IgD-negative memory B cell (primary cell): ENCODE results near the gene IGF2BP1. TPM values are rescaled to one million over a fixed set of nuclear protein-coding genes. Genes with fewer than 3 reads are reported as not detected.

Experiments used
- H3K27ac Mint-ChIP-seq, 3 donors: one replicate each; pipeline ENCODE4 v1.8.0; 2020 to 2022; ENCODE audit warnings: mild to moderate bottlenecking in 3 of 3, mixed read lengths in 3 of 3, moderate library complexity in 1 of 3
- H3K27me3 Mint-ChIP-seq: one replicate; pipeline ENCODE4 v1.8.0; 2021; ENCODE audit warnings: mixed read lengths
- H3K36me3 Mint-ChIP-seq: one replicate; pipeline ENCODE4 v1.8.0; 2020; ENCODE audit warnings: mild to moderate bottlenecking, mixed read lengths
- H3K4me1 Mint-ChIP-seq, 3 donors: one replicate each; pipeline ENCODE4 v1.8.0; 2020 to 2022; ENCODE audit warnings: mixed read lengths in 3 of 3, mild to moderate bottlenecking in 1 of 3
- H3K4me3 Mint-ChIP-seq, 4 donors: one replicate each; pipeline ENCODE4 v1.8.0; 2020 to 2022; ENCODE audit warnings: mild to moderate bottlenecking in 4 of 4, mixed read lengths in 4 of 4, moderate library complexity in 3 of 4
- H3K9me3 Mint-ChIP-seq, 3 donors: one replicate each; pipeline ENCODE4 v1.8.0; 2020 to 2021; ENCODE audit warnings: mixed read lengths in 3 of 3, mild to moderate bottlenecking in 1 of 3
- polyA plus RNA-seq: library from polyadenylated mRNA; unstranded; fragments of 300-500 nt; fragmentation: Illumina TruSeq; gene quantifications from one replicate; pipeline ENCODE4 v1.2.3, GENCODE V29; 2021

IGF2BP1 gene
- not detected for polyA plus RNA-seq

DNA sequence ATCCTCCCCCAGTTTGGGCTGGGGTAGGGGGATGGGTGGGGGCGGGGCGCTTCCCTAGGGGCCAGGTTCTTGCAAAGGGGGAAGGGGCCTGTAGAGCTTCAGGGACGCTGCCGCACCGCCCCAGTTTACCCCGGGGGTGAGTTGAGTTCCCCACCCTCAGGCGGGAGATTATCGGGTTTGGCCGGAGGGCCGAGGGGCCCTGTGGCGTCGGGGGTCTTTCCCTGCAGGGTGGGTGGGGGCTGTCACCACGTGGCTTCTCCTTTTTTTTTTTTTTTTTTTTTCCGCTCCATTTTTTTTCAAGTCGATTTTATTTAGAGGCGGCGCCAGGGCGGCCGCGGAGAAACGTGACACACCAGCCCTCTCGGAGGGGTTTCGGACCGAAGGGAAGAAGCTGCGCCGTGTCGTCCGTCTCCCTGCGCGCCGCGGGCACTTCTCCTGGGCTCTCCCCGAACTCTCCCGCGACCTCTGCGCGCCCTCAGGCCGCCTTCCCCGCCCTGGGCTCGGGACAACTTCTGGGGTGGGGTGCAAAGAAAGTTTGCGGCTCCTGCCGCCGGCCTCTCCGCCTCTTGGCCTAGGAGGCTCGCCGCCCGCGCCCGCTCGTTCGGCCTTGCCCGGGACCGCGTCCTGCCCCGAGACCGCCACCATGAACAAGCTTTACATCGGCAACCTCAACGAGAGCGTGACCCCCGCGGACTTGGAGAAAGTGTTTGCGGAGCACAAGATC, at the start of gene IGF2BP1:
IGF2BP1 (plus strand) TSS at position 283 of the 724 bp plus-strand sequence; CDS start at position 644, 361 bp downstream.
- peaks cover 0 to 8% (median 4%) of the 10 kb centered on the region in 3 donors for H3K9me3 Mint-ChIP-seq
- peak within 1 kb of the TSS; percentile 61 to 91 (median 82) for H3K4me3 Mint-ChIP-seq
- H3K27ac Mint-ChIP-seq = peak within 1 kb of the TSS; percentile 73 to 86 (median 74)
- H3K36me3 Mint-ChIP-seq = peaks cover 1% of the 10 kb centered on the region
- H3K4me1 Mint-ChIP-seq = peaks cover 14 to 20% (median 15%) of the 10 kb centered on the region in 3 donors
- peaks cover 67% of the 10 kb centered on the region for H3K27me3 Mint-ChIP-seq

DNA sequence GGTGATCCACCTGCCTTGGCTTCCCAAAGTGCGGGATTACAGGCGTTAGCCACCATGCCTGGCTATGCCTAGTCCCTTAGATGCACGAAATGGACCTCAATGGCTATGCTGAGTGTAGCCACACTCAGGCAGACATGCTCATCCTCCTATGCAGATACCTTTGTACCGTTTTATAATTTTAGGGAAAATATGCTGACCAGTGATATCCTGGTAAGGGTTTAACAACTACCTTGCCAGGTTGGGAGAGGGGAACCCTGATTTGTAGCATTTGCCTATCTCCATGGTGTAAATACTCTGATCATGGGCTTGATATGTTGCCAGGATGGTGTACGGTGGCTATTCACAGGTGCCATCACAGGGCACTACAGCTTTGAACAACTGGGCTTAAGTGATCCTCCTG, 45.6 kb upstream of the IGF2BP1 start:
- no peak overlapping the region for H3K27ac Mint-ChIP-seq
- peaks cover 4 to 5% (median 5%) of the 10 kb centered on the region in 3 donors for H3K4me1 Mint-ChIP-seq
- H3K4me3 Mint-ChIP-seq = no peak overlapping the region
- peaks cover 5% of the 10 kb centered on the region for H3K27me3 Mint-ChIP-seq
- H3K36me3 Mint-ChIP-seq = no peaks in the 10 kb centered on the region
- peaks cover 0 to 3% (median 0%) of the 10 kb centered on the region in 3 donors for H3K9me3 Mint-ChIP-seq

DNA sequence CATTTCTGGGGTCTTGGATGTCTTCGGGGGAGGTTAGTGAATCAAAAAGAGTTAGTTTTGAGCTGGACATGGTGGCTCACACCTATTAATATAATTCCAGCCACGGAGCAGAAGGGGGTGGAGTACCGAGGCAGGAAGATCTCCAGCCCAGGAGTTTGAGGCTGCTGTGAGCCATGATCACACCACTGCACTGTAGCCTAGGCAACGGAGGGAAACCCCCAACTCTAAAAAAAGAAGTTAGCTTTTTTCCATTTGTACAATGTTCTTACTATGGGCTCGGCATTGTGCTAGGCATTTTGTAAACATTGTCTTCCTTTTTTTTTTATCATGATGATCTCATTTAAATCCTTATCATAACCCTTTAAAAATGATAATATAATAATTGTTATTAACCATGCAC, 44.3 kb upstream of the IGF2BP1 start:
- peak overlapping the region in 1 of 4 donors; percentile 76 for H3K4me3 Mint-ChIP-seq
- peaks cover 5% of the 10 kb centered on the region for H3K27me3 Mint-ChIP-seq
- no peaks in the 10 kb centered on the region for H3K36me3 Mint-ChIP-seq
- peaks cover 0 to 2% (median 0%) of the 10 kb centered on the region in 3 donors for H3K9me3 Mint-ChIP-seq
- peaks cover 4 to 5% (median 5%) of the 10 kb centered on the region in 3 donors for H3K4me1 Mint-ChIP-seq
- peak overlapping the region in 1 of 3 donors; percentile 83 for H3K27ac Mint-ChIP-seq

DNA sequence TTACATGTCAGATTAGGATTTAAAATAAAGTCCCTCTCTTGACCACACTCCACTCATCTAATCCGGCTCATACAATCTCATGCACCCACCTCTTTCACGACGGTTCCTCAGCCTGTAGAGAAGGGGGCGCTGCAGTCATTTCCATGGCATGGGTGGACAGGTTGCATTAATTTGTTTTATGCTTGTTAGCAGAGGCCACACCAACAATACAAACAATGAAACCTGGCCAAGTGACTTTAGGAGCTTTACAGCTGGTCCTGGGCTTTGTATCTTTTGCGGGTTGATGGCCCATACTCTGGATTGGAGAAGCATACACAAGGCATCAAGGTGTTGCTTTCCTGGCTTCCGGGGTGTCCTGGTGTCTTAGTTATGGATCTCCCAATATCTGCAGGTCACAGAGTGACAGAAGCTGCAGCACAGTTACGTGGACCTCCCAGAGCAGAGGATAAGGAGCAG, 42.9 kb upstream of the IGF2BP1 start:
- Mint-ChIP-seq H3K4me1 (peaks cover 5% of the 10 kb centered on the region in 3 donors), H3K4me3 (no peak overlapping the region), H3K36me3 (peaks cover 2% of the 10 kb centered on the region), H3K27me3 (peaks cover 13% of the 10 kb centered on the region), H3K9me3 (peaks cover 0 to 2% (median 0%) of the 10 kb centered on the region in 3 donors), H3K27ac (peak overlapping the region in 1 of 3 donors; percentile 61)

DNA sequence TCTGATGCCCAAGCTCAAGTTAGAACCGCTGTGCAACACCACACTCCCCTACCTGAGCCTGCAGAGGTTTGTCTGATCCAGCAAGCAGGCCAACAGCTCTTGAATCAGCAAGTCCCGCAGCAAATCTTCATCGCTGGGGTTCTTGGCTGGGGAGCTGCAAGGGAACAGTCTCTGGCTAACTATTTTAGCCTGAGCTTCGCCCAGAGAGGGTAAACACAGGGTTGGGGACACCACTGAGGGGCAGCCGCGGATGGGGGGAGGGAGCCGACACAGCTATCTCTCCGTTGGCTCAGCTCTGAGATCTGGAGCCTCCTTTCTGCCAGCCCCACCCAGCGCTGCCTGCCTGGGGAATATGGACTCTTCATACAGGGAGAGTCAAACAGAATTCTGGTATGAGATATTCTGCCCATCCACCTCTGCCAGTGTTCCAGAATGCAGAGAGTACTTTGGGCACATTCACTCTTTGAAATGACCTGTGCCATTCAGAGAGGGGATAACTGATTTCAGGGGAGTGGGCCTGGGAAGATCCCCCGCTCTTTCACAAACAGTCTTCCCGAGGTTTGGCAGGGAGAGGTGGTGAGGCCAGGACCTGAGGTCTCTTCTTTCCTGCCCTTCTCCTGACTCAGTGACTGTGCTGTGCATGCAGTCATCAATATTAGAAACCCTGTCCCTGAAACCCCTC, 36.2 kb upstream of the IGF2BP1 start:
- peaks cover 0 to 2% (median 0%) of the 10 kb centered on the region in 3 donors for H3K9me3 Mint-ChIP-seq
- H3K27ac Mint-ChIP-seq = no peak overlapping the region
- peaks cover 2% of the 10 kb centered on the region for H3K36me3 Mint-ChIP-seq
- H3K27me3 Mint-ChIP-seq = peaks cover 20% of the 10 kb centered on the region
- H3K4me3 Mint-ChIP-seq = peak overlapping the region in 1 of 4 donors; percentile 28
- H3K4me1 Mint-ChIP-seq = peaks cover 0 to 2% (median 0%) of the 10 kb centered on the region in 3 donors

DNA sequence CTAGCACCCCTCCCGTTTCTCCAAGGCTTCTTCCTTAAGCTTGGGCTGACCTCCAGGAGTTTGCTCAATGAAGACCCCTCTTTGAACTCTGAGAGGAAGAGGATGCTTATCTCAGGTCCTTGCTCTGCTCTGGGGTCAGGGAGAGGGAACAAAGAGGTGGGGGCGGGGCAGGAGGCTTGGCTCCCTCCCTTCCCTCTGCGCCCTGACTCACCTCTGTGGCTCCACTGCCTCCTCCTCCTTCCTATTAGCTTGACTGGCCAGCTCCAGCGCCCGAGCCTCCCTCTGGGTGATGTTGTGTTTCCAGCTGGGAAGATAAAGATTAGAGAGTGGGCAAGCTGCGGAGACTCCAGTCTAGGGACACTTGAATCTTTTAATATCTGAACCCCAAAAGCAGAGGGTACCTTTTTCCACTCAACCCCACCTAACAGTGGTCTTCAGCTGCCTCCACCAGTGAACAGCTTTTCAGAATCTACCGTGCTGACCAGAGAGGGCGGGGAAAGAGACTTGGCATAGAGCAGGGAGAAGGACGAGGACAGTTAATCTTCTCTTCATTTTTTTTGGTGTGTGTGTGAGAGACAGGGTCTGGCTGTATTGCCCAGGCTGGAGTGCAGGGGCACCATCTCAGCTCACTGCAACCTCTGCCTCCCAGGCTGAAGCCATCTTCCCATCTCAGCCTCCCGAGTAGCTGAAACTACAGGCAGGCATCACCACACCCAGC, 35.5 kb upstream of the IGF2BP1 start:
- peaks cover 2% of the 10 kb centered on the region for H3K36me3 Mint-ChIP-seq
- no peak overlapping the region for H3K4me3 Mint-ChIP-seq
- H3K9me3 Mint-ChIP-seq = no peaks in the 10 kb centered on the region
- peaks cover 0 to 2% (median 0%) of the 10 kb centered on the region in 3 donors for H3K4me1 Mint-ChIP-seq
- peaks cover 20% of the 10 kb centered on the region for H3K27me3 Mint-ChIP-seq
- H3K27ac Mint-ChIP-seq = no peak overlapping the region

DNA sequence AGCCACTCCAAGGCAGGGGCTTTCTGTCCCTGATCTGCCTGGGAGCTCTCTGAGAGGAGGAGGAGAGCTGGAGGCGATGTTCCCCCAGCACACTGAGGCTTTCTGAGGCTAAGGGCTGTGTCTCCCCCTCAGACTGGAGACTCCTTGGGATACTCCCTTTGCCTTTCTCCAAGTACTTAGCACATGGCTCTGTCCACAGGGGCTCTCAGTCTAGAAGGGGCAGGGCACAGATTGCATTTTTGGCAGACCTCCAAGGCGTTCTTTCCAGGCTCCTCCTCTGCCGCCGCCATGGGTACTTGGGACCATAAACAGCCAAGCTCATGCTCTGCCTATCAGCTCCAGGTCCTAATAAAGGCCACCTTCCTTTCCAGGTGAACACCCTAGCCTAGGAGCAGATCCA, 27.0 kb upstream of the IGF2BP1 start:
- peaks cover 31% of the 10 kb centered on the region for H3K27me3 Mint-ChIP-seq
- no peak overlapping the region for H3K27ac Mint-ChIP-seq
- no peaks in the 10 kb centered on the region for H3K4me1 Mint-ChIP-seq
- no peaks in the 10 kb centered on the region for H3K9me3 Mint-ChIP-seq
- no peak overlapping the region for H3K4me3 Mint-ChIP-seq
- H3K36me3 Mint-ChIP-seq = peaks cover 1% of the 10 kb centered on the region

DNA sequence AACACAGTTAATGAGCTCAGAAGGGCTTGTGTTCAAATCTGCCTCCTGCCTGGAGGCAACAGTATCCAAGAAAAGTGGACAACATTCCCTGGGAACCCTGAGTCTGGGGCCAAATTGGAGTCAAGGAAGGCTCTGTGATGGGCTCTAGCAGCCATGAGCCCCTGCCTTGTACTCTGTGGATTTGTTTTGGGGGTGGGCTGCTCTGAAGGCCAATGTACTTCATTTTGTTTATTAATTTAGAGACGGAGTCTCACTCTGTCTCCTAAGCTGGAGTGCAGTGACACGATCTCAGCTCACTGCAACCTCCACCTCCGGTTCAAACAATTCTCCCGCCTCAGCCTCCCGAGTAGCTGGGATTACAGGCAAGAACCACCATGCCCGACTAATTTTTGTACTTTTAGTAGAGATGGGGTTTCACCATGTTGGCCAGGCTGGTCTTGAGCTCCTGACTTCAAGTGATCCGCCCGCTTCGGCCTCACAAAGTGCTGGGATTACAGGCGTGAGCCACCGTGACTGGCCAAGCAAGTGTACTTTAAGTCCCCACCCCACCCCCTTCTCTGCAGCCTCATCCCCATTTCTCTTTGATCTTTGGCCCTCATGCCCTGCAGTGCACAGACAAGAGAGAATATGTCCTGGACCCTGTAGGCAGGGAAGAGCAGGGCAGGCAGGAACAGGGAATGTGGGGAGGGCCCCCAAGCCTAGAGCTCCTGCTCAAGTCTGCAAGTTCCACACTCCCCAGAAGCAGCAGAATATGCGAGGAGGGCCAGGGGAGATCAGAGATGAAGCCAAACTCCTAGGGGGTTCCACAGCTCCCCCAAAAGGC, 26.1 kb upstream of the IGF2BP1 start:
- H3K27ac Mint-ChIP-seq = no peak overlapping the region

DNA sequence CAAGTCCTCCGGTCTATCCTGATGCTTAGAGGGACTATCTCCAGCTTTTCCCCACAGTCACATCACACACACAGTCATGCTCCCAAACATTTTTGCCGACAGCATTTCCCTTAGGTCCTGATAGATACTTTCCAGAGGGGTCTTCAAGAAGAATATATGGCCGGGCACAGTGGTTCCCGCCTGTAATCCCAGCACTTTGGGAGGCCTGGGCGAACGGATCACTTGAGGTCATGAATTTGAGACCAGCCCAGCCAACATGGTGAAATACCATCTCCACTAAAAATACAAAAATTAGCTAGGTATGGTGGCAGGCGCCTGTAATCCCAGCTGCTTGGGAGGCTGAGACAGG, 24.5 kb upstream of the IGF2BP1 start:
- Mint-ChIP-seq H3K27me3 (peaks cover 28% of the 10 kb centered on the region), H3K4me1 (no peaks in the 10 kb centered on the region), H3K9me3 (no peaks in the 10 kb centered on the region)

More for the DNA sequence above, 26.1 kb upstream of the IGF2BP1 start:
- Mint-ChIP-seq H3K9me3 (no peaks in the 10 kb centered on the region), H3K36me3 (peaks cover 1% of the 10 kb centered on the region), H3K4me1 (no peaks in the 10 kb centered on the region), H3K4me3 (no peak overlapping the region), H3K27me3 (peaks cover 28% of the 10 kb centered on the region)

DNA sequence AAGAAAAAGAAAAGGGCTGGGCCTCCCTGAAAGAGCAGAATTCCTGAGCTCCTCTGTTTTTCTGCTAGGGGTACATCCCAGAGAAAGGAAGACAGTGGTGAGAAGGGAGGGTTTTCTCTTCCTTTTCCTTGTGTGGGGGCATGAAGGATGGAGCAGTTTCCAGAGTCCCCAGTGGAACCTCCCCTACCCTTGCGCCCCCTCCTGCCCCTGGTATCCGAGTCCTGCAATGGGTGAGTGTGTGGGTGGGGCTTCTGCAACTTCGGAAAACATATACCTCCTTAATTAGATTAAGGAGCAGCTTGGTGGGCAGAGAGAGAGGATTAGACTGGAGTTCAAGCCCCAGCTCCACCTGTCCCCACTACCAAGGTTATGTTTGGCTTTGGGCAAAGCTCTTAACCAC, 23.4 kb upstream of the IGF2BP1 start:
- no peaks in the 10 kb centered on the region for H3K4me1 Mint-ChIP-seq
- H3K9me3 Mint-ChIP-seq = no peaks in the 10 kb centered on the region
- H3K27ac Mint-ChIP-seq = no peak overlapping the region
- H3K27me3 Mint-ChIP-seq = peaks cover 26% of the 10 kb centered on the region
- H3K4me3 Mint-ChIP-seq = no peak overlapping the region
- H3K36me3 Mint-ChIP-seq = no peaks in the 10 kb centered on the region

More for the DNA sequence above, 24.5 kb upstream of the IGF2BP1 start:
- H3K27ac Mint-ChIP-seq = no peak overlapping the region
- no peak overlapping the region for H3K4me3 Mint-ChIP-seq
- H3K36me3 Mint-ChIP-seq = no peaks in the 10 kb centered on the region

DNA sequence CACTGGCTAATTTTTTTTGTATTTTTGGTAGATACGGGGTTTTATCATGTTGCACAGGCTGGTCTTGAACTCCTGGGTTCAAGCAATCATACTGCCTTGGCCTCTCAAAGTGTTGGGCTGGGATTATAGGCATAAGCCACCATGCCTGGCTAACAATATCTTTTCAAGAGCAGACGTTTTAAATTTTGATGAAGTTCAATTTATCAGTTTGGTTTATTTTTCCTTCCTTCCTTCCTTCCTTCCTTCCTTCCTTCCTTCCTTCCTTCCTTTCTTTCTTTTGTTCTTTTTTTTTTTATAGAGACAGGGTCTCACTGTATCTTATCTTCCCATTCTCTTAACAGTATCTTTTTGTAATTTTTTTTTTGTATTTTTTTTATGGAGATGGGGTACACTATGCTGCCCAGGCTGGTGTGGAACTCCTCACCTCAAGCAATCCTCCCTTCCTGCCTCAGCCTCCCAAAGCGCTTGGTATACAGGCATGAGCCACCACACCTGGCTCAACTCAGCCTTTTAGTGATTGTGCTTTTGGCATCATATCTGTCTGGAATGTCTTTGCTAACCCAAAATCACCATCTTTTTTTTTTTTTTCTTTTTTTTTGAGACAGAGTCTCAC, 15.2 kb upstream of the IGF2BP1 start:
- Mint-ChIP-seq H3K27ac (peak overlapping the region in 1 of 3 donors; percentile 19), H3K4me3 (no peak overlapping the region), H3K27me3 (peaks cover 1% of the 10 kb centered on the region), H3K4me1 (no peaks in the 10 kb centered on the region), H3K9me3 (peaks cover 0 to 4% (median 3%) of the 10 kb centered on the region in 3 donors), H3K36me3 (no peaks in the 10 kb centered on the region)

DNA sequence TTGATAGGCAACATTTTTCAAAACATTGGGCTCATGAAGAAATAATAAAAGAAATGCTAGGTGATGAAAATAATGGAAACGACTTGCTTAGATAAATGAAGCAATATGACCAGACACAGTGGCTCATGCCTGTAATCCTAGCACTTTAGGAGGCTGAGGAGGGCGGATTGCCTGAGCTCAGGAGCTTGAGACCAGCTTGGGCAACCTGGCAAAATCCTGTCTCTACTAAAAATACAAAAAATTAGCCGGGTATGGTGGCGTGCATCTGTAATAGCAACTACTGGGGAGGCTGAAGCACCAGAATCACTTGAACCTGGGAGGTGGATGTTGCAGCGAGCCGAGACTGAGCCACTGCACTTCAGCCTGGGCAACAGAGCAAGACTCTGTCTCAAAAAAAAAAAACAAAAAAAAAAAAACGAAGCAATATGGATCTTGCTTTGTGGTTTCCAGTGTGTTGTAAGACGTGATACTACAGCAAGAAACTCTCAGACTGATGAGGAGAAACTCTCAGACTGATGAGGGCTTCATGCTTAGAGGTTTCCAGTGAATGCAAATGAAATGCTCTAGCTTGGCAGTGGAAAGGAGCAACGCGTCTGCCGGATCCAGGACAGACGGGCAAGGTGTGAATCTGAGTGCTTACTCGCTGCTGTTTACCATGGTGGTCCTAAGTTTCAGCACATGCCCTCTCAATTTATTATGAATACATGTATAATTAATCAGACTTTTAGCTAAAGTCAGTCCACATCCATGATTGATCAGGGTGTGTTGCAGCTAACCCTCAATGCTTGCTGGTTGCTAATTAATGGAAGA, 11.5 kb upstream of the IGF2BP1 start:
- Mint-ChIP-seq H3K27ac (no peak overlapping the region), H3K36me3 (no peaks in the 10 kb centered on the region), H3K4me3 (no peak overlapping the region), H3K4me1 (no peaks in the 10 kb centered on the region), H3K27me3 (peaks cover 10% of the 10 kb centered on the region), H3K9me3 (peaks cover 0 to 4% (median 3%) of the 10 kb centered on the region in 3 donors)

DNA sequence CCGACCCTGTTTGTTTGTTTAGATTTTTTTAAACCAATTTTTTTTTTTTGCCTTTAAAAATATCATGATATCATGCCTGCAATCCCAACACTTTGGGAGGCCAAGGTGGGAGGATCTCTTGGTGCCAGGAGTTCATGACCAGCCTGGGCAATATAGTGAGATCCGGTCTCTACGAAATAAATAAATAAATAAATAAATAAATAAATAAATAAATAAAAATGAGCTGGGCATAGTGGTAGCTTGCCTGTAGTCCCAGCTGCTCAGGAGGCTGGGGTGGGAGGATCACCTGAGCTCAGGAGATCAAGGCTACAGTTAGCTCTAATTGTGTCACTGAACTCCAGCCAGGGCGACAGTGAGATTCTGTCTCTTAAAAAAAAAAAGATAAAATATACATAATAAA, 8.1 kb upstream of the IGF2BP1 start:
- Mint-ChIP-seq H3K27ac (no peak overlapping the region), H3K4me1 (no peaks in the 10 kb centered on the region), H3K36me3 (no peaks in the 10 kb centered on the region), H3K4me3 (no peak overlapping the region), H3K9me3 (peaks cover 0 to 2% (median 0%) of the 10 kb centered on the region in 3 donors), H3K27me3 (peaks cover 21% of the 10 kb centered on the region)
